Progenitor cell of endocrine pancreas (in vitro differentiated cells): ENCODE data around the gene SH3BGRL. TPM values are rescaled to one million over a fixed set of nuclear protein-coding genes. Genes with fewer than 3 reads are reported as not detected.
A peak's percentile ranks its signal among the peaks of the same experiment; 100 is the strongest.

Source experiments
- DNase-seq: peaks from one replicate; pipeline ENCODE4 v3.0.0; 2021; ENCODE audit warnings: low spot score; ENCODE audit not compliant: unreplicated experiment
- H3K27ac Mint-ChIP-seq: 2 replicates; pipeline ENCODE4 v1.8.0; 2021; ENCODE audit warnings: mild to moderate bottlenecking, moderate library complexity, mixed read lengths
- H3K27me3 Mint-ChIP-seq: 2 replicates; pipeline ENCODE4 v1.8.0; 2021; ENCODE audit warnings: mixed read lengths
- H3K36me3 Mint-ChIP-seq: 2 replicates; pipeline ENCODE4 v1.8.0; 2022; ENCODE audit warnings: mixed read lengths; ENCODE audit not compliant: insufficient read depth
- H3K4me1 Mint-ChIP-seq: 2 replicates; pipeline ENCODE4 v1.8.0; 2021; ENCODE audit warnings: low read depth, mixed read lengths
- H3K4me3 Mint-ChIP-seq: 2 replicates; pipeline ENCODE4 v1.8.0; 2021; ENCODE audit warnings: low read depth, mild to moderate bottlenecking, moderate library complexity, mixed read lengths
- H3K9me3 Mint-ChIP-seq: 2 replicates; pipeline ENCODE4 v1.8.0; 2021; ENCODE audit warnings: low read depth, mixed read lengths
- total RNA-seq: library from RNA; stranded (reverse); gene quantifications from 2 replicates; pipeline ENCODE4 v1.2.1, GENCODE V29; 2021
- TF ChIP-seq, protein P1 (sequence below): fragments of 200-600 bp; sonication (generic); IDR thresholded peaks from one replicate; pipeline ENCODE4 v1.5.0; 2021; ENCODE audit warnings: antibody characterized with exemption, mild to moderate bottlenecking; ENCODE audit not compliant: unreplicated experiment

SH3BGRL gene
- total RNA-seq, 1 donor from 2014 or later = 105 TPM

DNA sequence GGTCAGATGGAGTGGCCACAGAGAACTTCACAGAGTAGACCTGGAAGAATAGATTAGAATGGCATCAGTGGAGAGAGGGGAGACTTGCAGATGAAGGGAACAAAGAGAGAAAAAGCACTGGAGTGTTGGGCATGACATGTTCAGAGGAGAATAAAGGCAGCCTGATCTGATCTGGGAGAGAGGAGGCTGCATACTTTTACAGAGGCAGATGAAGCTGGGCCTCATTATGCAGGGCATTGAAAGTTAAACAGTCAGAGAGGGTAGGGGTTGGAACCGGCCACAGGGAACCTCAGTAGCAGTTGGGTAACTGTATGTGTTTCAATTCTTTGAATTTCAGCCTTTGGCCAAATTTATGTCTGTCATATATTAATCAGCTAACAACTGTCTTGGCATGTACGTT, 61.2 kb downstream of the SH3BGRL start:
- TF ChIP-seq, protein P1, sequence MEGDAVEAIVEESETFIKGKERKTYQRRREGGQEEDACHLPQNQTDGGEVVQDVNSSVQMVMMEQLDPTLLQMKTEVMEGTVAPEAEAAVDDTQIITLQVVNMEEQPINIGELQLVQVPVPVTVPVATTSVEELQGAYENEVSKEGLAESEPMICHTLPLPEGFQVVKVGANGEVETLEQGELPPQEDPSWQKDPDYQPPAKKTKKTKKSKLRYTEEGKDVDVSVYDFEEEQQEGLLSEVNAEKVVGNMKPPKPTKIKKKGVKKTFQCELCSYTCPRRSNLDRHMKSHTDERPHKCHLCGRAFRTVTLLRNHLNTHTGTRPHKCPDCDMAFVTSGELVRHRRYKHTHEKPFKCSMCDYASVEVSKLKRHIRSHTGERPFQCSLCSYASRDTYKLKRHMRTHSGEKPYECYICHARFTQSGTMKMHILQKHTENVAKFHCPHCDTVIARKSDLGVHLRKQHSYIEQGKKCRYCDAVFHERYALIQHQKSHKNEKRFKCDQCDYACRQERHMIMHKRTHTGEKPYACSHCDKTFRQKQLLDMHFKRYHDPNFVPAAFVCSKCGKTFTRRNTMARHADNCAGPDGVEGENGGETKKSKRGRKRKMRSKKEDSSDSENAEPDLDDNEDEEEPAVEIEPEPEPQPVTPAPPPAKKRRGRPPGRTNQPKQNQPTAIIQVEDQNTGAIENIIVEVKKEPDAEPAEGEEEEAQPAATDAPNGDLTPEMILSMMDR = no peak
- H3K4me3 Mint-ChIP-seq = no peak overlapping the region
- H3K4me1 Mint-ChIP-seq = peaks cover 26% of the 10 kb centered on the region
- peaks cover 25% of the 10 kb centered on the region for H3K9me3 Mint-ChIP-seq
- peak overlapping the region; percentile 0 for H3K27ac Mint-ChIP-seq
- no peak for DNase-seq
- H3K27me3 Mint-ChIP-seq = no peaks in the 10 kb centered on the region
- H3K36me3 Mint-ChIP-seq = peaks cover 21% of the 10 kb centered on the region

- H3K9me3 Mint-ChIP-seq = peaks cover 45% of the 10 kb centered on the region
- TF ChIP-seq, protein P1 = no peak
- no peak overlapping the region for H3K27ac Mint-ChIP-seq
- peaks cover 42% of the 10 kb centered on the region for H3K36me3 Mint-ChIP-seq
- no peak overlapping the region for H3K4me3 Mint-ChIP-seq
- H3K27me3 Mint-ChIP-seq = no peaks in the 10 kb centered on the region
- no peaks in the 10 kb centered on the region for H3K4me1 Mint-ChIP-seq
- DNase-seq = no peak
Measured at GRCh38 chrX:81278616-81279015, 76.7 kb downstream of the SH3BGRL start.

DNA sequence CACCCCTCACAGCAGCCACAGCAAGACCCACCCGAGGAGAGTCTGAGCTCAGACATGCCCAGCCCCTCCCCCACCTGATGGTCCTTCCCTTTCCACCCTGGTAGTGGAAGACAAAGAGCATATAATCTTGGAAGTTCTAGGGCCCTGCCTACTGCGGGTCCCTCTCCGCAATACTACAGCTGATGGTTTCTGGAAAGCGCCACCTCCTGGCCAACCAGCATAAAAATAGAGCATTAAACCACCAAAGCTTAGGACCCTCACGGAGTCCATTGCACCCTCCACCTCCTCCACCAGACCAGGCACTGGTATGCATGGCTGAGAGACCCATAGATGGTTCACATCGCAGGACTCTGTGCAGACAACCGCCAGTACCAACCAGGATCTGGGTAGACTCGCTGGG, 78.2 kb downstream of the SH3BGRL start:
- TF ChIP-seq, protein P1 = no peak
- H3K4me3 Mint-ChIP-seq = no peak overlapping the region
- H3K27ac Mint-ChIP-seq = no peak overlapping the region
- DNase-seq = no peak
- H3K4me1 Mint-ChIP-seq = no peaks in the 10 kb centered on the region
- no peaks in the 10 kb centered on the region for H3K27me3 Mint-ChIP-seq
- H3K36me3 Mint-ChIP-seq = peaks cover 46% of the 10 kb centered on the region
- H3K9me3 Mint-ChIP-seq = peaks cover 54% of the 10 kb centered on the region

DNA sequence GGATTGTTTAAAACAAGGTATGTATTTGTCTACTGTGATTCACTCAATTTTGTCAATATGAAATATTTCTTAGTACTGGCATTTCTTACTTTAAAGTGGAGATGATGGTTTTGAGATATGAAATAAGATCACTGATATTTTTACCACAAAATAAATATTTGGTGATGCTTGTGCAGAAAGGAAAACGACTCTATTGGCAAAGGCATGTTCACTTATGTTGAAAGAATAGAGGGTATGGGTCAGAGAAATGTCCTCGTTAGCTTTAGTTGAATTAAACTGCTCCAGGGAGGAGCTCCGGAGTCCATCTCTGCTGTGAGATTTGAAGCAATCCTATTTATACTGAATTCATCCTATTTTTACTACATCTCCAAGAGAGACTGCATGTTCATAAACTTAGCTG, 84.2 kb downstream of the SH3BGRL start:
- Mint-ChIP-seq H3K27me3 (no peaks in the 10 kb centered on the region), H3K27ac (no peak overlapping the region), H3K4me1 (no peaks in the 10 kb centered on the region), H3K9me3 (peaks cover 66% of the 10 kb centered on the region), H3K4me3 (no peak overlapping the region), H3K36me3 (peaks cover 43% of the 10 kb centered on the region)
- TF ChIP-seq, protein P1 = no peak
- DNase-seq = no peak

DNA sequence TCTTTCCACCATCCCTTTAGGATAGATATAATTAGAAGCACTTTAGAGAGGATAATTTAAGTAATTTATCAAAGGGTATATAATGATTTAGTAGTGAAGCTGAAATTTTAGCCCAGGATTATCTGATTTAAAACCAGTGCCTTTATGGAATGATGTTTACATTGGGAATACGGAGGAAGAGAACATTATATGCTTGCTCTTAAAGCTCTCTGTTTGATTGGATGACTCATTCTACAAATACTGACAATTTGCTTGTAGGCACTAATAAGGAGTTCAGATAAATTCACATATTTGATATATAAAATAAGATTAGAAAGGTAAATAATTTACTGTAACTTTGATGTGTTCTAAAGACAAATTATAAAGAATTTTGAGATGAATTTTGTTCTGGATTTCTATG, 84.7 kb downstream of the SH3BGRL start:
- no peak overlapping the region for H3K4me3 Mint-ChIP-seq

More for the DNA sequence above, 84.7 kb downstream of the SH3BGRL start:
- Mint-ChIP-seq H3K9me3 (peaks cover 61% of the 10 kb centered on the region), H3K36me3 (peaks cover 43% of the 10 kb centered on the region), H3K27me3 (no peaks in the 10 kb centered on the region), H3K4me1 (no peaks in the 10 kb centered on the region), H3K27ac (no peak overlapping the region)
- TF ChIP-seq, protein P1 = no peak
- no peak for DNase-seq
